ENCODE data around the gene RNF41.

RNF41 gene

GRCh38 chr12:56159482-56160192 lies 62.1 kb downstream of the RNF41 start:
- H4K20me1 ChIP-seq (ENCODE audit: low read depth, low read length): no peaks in the 10 kb centered on the region
- no peaks in the 10 kb centered on the region for H3K9me2 ChIP-seq (replicated peaks; ENCODE audit: insufficient read depth, low read length)
- H3K36me3 ChIP-seq (ENCODE audit: low read length): 0 out of 2 replicates have a peak, but pooled peaks cover 4% of the 10 kb centered on the region
- TF ChIP-seq EZH2phosphoT487 (conservative IDR thresholded peaks at IDR 0.05; ENCODE audit: low read length): no peak
- TF ChIP-seq, protein P1, sequence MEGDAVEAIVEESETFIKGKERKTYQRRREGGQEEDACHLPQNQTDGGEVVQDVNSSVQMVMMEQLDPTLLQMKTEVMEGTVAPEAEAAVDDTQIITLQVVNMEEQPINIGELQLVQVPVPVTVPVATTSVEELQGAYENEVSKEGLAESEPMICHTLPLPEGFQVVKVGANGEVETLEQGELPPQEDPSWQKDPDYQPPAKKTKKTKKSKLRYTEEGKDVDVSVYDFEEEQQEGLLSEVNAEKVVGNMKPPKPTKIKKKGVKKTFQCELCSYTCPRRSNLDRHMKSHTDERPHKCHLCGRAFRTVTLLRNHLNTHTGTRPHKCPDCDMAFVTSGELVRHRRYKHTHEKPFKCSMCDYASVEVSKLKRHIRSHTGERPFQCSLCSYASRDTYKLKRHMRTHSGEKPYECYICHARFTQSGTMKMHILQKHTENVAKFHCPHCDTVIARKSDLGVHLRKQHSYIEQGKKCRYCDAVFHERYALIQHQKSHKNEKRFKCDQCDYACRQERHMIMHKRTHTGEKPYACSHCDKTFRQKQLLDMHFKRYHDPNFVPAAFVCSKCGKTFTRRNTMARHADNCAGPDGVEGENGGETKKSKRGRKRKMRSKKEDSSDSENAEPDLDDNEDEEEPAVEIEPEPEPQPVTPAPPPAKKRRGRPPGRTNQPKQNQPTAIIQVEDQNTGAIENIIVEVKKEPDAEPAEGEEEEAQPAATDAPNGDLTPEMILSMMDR (IDR thresholded peaks at IDR 0.05; ENCODE audit: insufficient read depth, low read length, poor library complexity, severe bottlenecking): no peak
- H3K79me2 ChIP-seq (ENCODE audit: insufficient read depth, low read length): peaks cover 22% of the 10 kb centered on the region
- H3K4me3 ChIP-seq (ENCODE audit: insufficient read depth, low read length, poor library complexity, severe bottlenecking): peak overlapping the region; percentile 80
- H2AFZ ChIP-seq (ENCODE audit: low read depth, low read length, severe bottlenecking): no peak overlapping the region
- H3K9ac ChIP-seq (ENCODE audit: low read length): peak overlapping the region; percentile 89
- no peaks in the 10 kb centered on the region for H3K27me3 ChIP-seq (ENCODE audit: low read length)
- peaks cover 39% of the 10 kb centered on the region for H3F3A ChIP-seq (ENCODE audit: insufficient read depth)
- H3K27ac ChIP-seq (ENCODE audit: low read depth, low read length): peak overlapping the region; percentile 62
- H3K9me3 ChIP-seq (ENCODE audit: insufficient read depth, low read length): no peaks in the 10 kb centered on the region
- peak overlapping the region; percentile 87 for H3K4me2 ChIP-seq (ENCODE audit: low read depth, low read length, poor library complexity, severe bottlenecking)

DNA sequence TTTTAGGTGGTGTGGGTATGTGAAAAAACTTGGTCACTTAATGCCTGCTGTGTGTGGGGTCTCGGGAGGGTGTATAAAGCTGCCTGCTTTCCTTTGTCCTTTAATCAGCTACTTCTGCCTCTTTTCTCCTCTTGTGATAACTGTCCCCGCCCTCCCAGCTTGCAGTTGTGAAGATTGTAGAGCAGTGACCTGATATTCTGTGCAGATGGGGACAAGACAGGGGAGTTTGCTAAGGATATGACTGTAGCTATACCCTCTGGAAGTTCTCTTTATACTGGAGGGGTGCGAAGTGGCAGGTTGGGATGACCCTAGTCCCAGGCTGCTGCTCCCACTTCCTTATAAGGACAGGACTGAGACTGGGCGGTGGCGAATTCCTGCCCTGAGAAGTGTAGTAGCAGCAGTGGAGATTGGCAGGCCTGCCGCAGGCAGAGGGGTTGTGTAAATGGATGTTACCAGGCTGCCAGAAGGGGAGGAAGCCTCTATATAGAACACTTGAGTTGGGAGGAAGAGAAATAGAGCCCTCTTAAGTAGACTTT lies 62.7 kb downstream of the RNF41 start:
- Histone ChIP-seq H3F3A (ENCODE audit: insufficient read depth) (peaks cover 39% of the 10 kb centered on the region), H3K4me2 (ENCODE audit: low read depth, low read length, poor library complexity, severe bottlenecking) (peak overlapping the region; percentile 87), H3K9ac (ENCODE audit: low read length) (peak overlapping the region; percentile 89), H3K27me3 (ENCODE audit: low read length) (no peaks in the 10 kb centered on the region), H3K4me3 (ENCODE audit: insufficient read depth, low read length, poor library complexity, severe bottlenecking) (peak overlapping the region; percentile 80), H2AFZ (ENCODE audit: low read depth, low read length, severe bottlenecking) (no peak overlapping the region), H3K36me3 (ENCODE audit: low read length) (0 out of 2 replicates have a peak, but pooled peaks cover 4% of the 10 kb centered on the region), H3K27ac (ENCODE audit: low read depth, low read length) (peak overlapping the region; percentile 62), H4K20me1 (ENCODE audit: low read depth, low read length) (no peaks in the 10 kb centered on the region), H3K9me2 (replicated peaks; ENCODE audit: insufficient read depth, low read length) (no peaks in the 10 kb centered on the region), H3K79me2 (ENCODE audit: insufficient read depth, low read length) (peaks cover 22% of the 10 kb centered on the region), H3K9me3 (ENCODE audit: insufficient read depth, low read length) (no peaks in the 10 kb centered on the region)
- no peak for TF ChIP-seq EZH2phosphoT487 (conservative IDR thresholded peaks at IDR 0.05; ENCODE audit: low read length)
- TF ChIP-seq, protein P1 (IDR thresholded peaks at IDR 0.05; ENCODE audit: insufficient read depth, low read length, poor library complexity, severe bottlenecking): no peak

DNA sequence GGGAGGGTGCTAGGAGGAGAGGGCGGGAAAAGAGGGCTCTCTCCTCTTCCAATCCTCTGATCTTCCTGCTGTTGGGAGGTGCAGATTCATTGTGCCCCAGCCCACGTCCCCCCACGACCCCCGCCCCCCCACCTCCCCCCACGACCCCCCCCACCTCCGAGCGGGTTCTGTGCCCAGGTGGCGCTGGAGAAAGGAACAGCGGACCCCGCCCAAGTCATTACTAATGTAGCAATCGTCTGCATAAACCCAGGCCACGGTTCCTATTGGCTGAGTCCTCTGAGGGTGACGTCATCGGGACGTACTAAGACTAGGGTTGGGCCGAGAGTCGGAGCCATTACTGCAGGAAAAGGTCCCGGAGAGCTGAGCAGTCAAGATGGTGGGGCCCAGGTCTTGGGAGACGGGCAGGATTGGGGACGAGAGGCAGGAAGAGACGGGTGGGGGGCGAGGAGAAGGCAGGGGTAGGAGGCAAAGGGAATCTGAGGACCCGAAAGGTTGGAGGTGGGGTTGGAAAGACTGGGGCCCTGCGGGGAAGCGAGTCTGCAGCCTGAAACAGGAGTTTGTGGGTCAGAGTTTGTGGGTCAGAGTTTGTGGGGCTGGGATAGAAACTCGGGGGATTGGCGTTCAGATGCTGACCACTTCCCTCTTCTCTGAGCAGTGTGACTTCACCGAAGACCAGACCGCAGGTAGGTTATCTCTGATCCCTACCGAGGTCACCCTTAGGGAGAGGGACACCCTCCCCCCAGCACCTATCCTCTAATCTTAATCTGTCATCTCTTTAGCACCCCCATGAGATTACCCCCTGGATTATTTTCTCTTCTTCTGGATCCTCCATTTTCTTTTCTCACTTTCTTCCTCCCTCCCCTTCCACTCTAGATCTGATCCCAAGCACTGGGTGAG lies 63.4 kb downstream of the RNF41 start, which contains the start of gene MYL6:
Gene MYL6, plus strand, starts transcription at position 331 of the 897 bp plus-strand sequence. Its CDS starts 43 bp downstream, at position 374.
- peaks cover 36% of the 10 kb centered on the region for H3F3A ChIP-seq (ENCODE audit: insufficient read depth)
- H3K9ac ChIP-seq (ENCODE audit: low read length): peak within 1 kb of the TSS; percentile 89
- no peaks in the 10 kb centered on the region for H3K9me2 ChIP-seq (replicated peaks; ENCODE audit: insufficient read depth, low read length)
- TF ChIP-seq, protein P1 (IDR thresholded peaks at IDR 0.05; ENCODE audit: insufficient read depth, low read length, poor library complexity, severe bottlenecking): no peak
- no peak for TF ChIP-seq EZH2phosphoT487 (conservative IDR thresholded peaks at IDR 0.05; ENCODE audit: low read length)
- H3K9me3 ChIP-seq (ENCODE audit: insufficient read depth, low read length): no peaks in the 10 kb centered on the region
- peak within 1 kb of the TSS; percentile 80 for H3K4me3 ChIP-seq (ENCODE audit: insufficient read depth, low read length, poor library complexity, severe bottlenecking)
- H3K36me3 ChIP-seq (ENCODE audit: low read length): 0 out of 2 replicates have a peak, but pooled peaks cover 2% of the 10 kb centered on the region
- H2AFZ ChIP-seq (ENCODE audit: low read depth, low read length, severe bottlenecking): peak within 1 kb of the TSS; percentile 61
- H3K27ac ChIP-seq (ENCODE audit: low read depth, low read length): peak within 1 kb of the TSS; percentile 82
- H3K27me3 ChIP-seq (ENCODE audit: low read length): no peaks in the 10 kb centered on the region
- no peaks in the 10 kb centered on the region for H4K20me1 ChIP-seq (ENCODE audit: low read depth, low read length)
- peak within 1 kb of the TSS; percentile 87 for H3K4me2 ChIP-seq (ENCODE audit: low read depth, low read length, poor library complexity, severe bottlenecking)
- H3K79me2 ChIP-seq (ENCODE audit: insufficient read depth, low read length): peaks cover 22% of the 10 kb centered on the region

Measured in SU-DHL-6 (cell line).